B cell (primary cell): ENCODE measurements around the gene RPS18.
A peak's percentile ranks its signal among the peaks of the same experiment; 100 is the strongest.

Experiments
- EZH2 ChIP-seq: IDR thresholded peaks from 2 replicates; pipeline ENCODE4 v1.6.1; 2012; ENCODE audit warnings: borderline replicate concordance, low read depth, mild to moderate bottlenecking, moderate library complexity, low read length; ENCODE audit not compliant: insufficient read depth, poor library complexity, severe bottlenecking
- TF ChIP-seq, protein P1 (sequence below): fragments of 200-600 bp; IDR thresholded peaks from one replicate; pipeline ENCODE4 v1.8.0; 2022; ENCODE audit warnings: antibody characterized with exemption, mild to moderate bottlenecking

DNA sequence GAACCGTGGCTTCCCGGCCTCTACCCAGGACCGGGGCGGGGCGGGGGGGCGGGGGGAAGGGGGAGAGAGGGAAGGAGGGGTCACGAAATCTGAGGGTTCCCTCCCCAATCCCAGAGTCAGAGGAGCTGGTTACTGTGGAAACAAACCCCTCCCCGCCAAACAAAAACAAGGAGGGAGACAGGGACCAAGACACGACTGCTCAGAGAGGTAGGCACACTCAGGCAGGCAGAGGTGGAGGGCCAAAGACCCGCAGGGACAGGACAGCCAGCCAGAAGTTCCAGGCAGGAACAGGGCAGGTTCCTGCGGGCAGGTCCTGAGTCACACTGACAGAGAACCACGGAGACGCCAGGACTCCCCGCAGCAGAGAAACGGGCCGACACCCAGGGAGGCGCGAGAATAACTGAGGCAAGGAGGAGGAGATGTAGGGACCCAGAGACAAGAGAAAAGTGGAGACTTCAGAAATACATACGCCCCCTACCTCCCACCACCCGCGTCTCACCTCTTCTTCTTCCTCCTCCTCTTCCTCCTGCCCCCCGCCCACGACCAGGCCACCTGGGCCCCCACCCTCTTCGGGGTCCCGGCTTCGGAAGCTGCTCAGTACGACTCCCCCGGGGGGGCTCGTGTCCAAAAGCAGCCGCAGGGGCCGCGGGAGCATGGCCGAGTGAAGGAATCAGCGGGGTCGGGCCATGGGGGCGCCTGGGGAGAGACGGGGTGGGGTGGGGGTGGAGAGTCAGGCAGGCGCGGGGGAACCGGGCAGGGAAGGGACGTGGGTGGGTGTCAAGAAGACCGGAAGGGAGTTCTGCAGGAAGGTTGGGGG lies 26.3 kb downstream of the RPS18 start:
- TF ChIP-seq EZH2 = no peak
- TF ChIP-seq, protein P1, sequence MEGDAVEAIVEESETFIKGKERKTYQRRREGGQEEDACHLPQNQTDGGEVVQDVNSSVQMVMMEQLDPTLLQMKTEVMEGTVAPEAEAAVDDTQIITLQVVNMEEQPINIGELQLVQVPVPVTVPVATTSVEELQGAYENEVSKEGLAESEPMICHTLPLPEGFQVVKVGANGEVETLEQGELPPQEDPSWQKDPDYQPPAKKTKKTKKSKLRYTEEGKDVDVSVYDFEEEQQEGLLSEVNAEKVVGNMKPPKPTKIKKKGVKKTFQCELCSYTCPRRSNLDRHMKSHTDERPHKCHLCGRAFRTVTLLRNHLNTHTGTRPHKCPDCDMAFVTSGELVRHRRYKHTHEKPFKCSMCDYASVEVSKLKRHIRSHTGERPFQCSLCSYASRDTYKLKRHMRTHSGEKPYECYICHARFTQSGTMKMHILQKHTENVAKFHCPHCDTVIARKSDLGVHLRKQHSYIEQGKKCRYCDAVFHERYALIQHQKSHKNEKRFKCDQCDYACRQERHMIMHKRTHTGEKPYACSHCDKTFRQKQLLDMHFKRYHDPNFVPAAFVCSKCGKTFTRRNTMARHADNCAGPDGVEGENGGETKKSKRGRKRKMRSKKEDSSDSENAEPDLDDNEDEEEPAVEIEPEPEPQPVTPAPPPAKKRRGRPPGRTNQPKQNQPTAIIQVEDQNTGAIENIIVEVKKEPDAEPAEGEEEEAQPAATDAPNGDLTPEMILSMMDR = peak; percentile 15
